ENCODE results near the gene PIEZO2.
"Not testable (repeated sequence)": the region's sequence is repeated elsewhere in the genome, so short reads cannot be mapped to it uniquely, and the experiment has no call there.

PIEZO2 gene

DNA sequence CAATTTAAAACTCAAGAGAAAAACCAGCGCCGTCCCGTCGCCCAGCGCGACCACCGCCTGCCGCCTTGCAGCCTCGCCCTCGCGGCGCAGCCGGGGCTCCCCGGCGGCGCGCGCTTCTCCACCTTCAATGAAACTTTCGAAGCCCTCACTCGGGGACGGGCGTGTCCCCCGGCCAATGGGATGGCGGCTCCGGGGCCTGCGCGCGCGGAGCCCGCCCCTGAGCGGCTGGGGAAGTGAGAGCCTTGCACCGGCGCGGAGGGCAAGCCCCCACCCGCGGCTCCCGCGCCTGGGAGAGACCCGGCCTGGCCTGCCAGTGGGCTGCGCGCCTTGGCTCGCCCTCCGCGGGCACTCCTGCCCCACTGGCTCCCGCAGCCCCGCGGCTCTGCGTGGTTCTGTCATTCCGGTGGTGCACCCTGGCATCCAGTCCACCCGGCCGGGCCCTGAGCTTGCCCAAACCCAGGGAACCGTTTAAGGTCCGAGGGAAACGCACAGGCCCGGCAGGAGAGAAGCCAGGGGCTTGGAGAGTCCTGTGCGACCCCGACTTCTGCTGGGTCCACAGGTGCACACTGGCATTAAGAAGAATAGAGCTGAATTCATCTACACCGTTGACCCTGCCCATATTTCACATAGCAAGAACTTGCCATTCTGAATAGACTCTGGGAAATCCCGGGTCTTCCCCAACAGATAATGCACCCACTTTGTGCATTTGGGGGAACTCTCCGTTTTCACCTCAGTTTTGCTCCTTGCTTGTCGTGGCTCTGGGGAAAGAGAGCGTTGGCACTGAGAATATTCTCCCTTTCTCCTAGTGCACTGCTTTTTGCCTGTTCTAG is at the start of gene PIEZO2:
PIEZO2 (minus strand) TSS at position 129 of the 830 bp plus-strand sequence. CDS start 981 bp downstream, outside the sequence.
- DNase-seq, result no peak

DNA sequence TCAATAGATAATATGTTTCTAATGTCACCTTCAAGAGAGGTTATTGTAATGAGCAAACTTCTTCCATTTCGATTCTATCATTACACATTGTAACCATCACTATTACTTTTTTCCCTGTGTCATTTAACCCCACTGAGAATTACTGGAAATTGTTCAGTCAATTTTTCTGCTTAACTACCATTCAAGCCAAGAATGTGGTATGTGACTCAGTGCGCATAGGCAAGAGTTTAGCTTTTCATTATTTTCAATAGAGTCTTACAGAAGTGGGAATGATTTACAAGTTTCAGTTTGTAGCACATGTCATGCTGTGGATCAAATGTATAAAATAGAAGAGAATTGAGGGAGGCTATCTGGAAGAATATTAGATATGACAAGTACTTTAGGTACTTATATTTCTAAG is 34.3 kb upstream of the PIEZO2 start:
- DNase-seq, result no peak

GRCh38 chr18:11181629-11182028 is 32.3 kb upstream of the PIEZO2 start:
- DNase-seq, result not testable (repeated sequence)

- DNase-seq, result no peak
Observed at GRCh38 chr18:11179959-11180519, 30.7 kb upstream of the PIEZO2 start.

- DNase-seq, result no peak
Observed at GRCh38 chr18:11178951-11179549, 29.7 kb upstream of the PIEZO2 start.

GRCh38 chr18:11177382-11177781 is 28.0 kb upstream of the PIEZO2 start:
- DNase-seq, result no peak

DNA sequence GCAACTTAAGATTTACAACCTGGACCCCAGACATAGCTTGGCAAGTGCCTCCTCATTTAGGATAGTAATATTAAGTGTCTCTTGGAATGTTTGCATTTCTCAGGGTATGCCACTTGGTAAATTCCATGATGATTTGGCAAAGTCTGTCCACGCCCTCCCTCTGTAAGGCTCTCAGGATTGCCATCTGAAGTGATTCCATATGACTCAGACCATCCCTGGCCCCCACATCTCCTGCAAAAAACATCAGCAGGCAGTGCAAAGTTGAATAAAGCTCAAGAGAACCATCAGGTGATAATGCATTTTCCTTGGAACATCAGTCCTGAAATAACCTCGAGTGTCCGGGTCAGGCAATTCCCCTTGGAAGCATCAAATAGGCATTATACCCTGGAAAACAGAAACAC is 27.1 kb upstream of the PIEZO2 start:
- DNase-seq, result no peak

DNA sequence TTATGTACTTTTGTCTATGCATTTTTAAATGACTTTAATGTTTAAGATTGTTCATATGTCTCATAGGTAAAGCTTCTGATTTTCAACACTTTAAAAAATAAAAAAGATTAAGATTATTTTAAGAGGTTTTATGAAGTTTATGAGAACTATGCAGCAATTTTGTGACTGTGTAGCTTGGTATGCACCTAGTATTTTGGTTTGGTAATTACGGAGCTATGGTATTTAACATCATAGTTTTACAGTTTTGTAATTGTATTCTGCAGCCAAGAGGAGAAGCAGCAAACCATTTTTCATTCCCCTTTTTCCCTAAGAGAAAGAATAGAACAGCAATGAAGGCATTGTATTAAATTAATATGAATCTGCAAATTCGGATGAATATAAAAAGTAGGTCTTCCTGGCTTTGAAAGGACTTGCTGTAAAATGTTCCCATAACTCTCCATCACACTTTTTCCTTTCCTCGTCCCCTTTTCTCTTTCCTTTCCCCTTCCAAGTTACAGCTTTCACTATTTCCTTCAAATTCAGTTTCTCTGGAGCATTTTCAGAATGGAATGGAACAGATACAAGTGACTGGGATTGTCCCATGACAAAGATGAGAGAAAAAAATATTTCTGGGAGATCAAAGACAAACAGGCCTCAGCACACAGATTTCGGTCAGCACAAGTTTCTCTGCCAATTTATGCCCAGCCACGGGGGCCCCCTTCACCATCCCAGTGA is 26.1 kb upstream of the PIEZO2 start:
- DNase-seq, result no peak

- DNase-seq, result not testable (repeated sequence)
Observed at GRCh38 chr18:11174179-11174578, 24.8 kb upstream of the PIEZO2 start.

- no peak for DNase-seq
Observed at GRCh38 chr18:11167778-11168177, 18.4 kb upstream of the PIEZO2 start.

DNA sequence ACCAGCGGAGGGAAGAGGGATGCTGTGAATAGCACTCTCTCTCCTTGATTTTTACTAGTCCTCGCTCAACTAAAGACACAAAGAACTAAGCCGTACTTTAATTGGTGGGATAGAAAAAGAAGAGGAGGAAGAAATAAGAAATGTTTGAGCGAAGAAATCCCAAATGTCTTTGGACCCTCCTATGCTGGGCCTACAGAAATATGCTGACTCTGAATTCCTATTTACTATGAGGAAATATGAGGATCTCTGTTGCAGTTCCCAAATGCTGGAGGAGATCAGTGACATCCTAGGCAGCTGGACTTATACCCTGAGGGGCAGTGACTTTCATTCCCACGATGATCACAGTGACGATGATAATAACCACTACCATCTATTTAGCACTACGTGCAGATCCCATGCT is 16.6 kb upstream of the PIEZO2 start:
- no peak for DNase-seq

- no peak for DNase-seq
Observed at GRCh38 chr18:11165138-11165537, 15.8 kb upstream of the PIEZO2 start.

DNA sequence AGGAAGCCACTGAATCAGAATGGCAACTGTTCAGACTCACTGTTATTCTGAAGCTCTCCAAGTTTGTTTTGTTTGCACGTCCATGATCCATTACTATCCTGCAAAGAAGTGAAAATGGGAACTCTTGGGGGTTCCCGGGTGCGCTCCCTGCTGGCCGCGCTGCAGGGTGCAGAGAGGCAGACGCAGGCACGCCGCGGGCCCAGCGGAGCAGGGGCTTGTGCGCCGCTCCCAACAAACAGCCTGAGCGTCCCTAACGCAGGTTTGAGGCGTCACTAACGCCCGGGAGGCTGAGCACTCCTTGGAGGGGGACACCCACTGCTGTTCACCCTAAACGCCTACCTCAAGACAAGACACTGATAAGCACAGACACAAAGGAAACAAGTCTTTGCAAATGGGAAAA is 14.3 kb upstream of the PIEZO2 start:
- no peak for DNase-seq

DNA sequence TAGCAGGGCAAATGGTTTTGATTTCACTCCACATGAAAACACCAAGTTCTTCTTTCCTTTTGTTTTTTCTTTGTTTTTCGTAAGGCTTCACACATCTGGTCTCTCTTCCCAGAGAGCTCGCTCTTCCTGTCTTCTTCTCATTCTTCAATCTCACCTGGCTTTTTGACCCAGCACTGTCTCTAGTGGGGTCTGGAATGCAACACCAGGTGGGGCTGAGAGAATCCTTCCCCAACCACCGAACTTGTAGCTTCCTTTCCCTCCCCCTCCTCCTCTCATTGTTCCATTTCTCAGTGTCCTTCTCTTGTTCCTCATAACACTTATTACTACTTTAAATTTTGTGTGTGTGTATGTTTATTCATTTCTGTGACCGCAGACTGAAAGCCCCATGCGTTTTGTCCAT is 13.5 kb upstream of the PIEZO2 start:
- no peak for DNase-seq

DNA sequence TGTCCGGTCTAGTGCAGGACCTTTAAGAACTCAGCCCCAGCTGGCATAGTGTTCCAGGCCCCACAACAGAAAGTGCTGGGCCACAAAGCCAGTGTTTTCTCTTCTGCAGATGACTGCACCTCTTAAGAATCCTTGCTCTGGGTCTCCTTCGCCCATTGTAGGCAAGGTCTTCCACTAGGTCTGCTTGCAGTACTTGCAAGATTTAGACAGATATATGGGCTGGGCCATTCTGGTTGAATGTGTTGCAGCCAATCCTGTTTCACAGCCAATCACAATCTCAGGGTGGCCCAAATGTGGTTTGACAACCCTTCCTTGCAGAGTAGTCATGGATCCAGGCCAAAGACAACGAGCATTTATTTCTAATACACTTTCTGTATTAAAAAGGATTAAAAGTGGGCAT is 13.1 kb upstream of the PIEZO2 start:
- DNase-seq, result no peak

- no peak for DNase-seq
Observed at GRCh38 chr18:11160313-11160712, 10.9 kb upstream of the PIEZO2 start.

DNA sequence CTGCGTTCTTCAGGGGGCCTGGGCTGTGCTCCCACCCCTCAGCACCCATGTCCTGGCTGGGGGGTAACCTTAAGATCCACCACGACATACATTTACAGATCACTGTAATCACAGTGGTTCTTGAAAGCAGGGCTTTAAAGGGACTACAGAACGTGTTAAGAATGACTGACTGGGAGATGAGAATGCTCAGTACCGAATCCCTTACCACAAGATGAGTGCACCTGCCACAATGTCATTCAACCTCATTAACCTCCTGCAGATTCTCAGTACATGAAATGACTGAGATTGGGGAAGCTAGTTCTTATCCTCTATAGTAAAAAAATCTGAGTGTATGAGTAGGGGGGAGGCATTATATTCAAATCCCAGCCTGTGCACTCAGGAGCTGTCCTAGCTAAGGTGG is 10.5 kb upstream of the PIEZO2 start:
- no peak for DNase-seq

GRCh38 chr18:11156978-11157377 is 7.6 kb upstream of the PIEZO2 start:
- DNase-seq, result no peak

- DNase-seq, result no peak
Observed at GRCh38 chr18:11155034-11155759, 5.8 kb upstream of the PIEZO2 start.

DNA sequence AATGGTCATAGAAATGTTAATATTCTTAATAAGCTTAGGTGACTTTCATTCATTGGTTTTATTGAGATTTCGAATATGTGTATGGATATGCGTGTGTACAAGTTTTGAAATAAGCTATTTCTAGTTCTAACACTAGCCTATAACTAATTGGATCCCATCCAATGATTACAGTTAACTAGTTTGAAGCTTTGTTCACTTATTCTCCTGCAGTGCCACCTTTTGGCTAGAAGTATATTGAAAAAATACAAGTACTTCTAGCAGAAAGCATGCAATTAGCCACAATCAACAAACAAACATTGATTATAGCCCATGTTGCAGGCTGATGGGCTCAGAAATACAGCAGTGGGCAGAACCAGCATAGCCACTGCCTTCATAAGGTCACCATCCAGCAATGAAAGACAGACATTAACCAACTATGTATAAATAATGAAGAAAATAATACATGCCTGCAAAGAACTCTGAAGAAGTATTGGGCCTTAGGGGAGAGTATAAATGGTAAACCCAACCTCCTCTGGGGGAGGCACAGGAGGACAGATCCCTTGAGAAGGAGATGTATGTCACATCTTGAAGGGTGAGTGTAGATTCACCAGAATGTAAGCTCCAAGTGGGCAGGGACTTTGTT is 5.1 kb upstream of the PIEZO2 start:
- peak; percentile 23 for DNase-seq

GRCh38 chr18:11153097-11153496 is 3.7 kb upstream of the PIEZO2 start:
- no peak for DNase-seq

- DNase-seq, result no peak
Observed at GRCh38 chr18:11150271-11150615, 874 bp upstream of the PIEZO2 start.

Data from NCI-H1417 treated with DMSO at 0.1 percent for 48 hours (cell line).